HL-60 (cell line): ENCODE data around the gene AKT3.

ENCODE experiments used
- CTCF ChIP-seq: IDR thresholded peaks from one replicate; pipeline ENCODE4 v1.5.1; 2011; ENCODE audit warnings: low read length, control low read depth, inconsistent platforms; ENCODE audit not compliant: insufficient read depth
- GABPA ChIP-seq: IDR thresholded peaks from 2 replicates; pipeline ENCODE4 v1.6.1; 2012; ENCODE audit warnings: low read depth
- POLR2AphosphoS5 ChIP-seq: IDR thresholded peaks from 2 replicates; pipeline ENCODE4 v1.6.1; 2012; ENCODE audit warnings: low read depth
- REST ChIP-seq: IDR thresholded peaks from 2 replicates; pipeline ENCODE4 v1.6.1; 2012; ENCODE audit warnings: low read depth; ENCODE audit not compliant: insufficient replicate concordance
- SPI1 ChIP-seq: IDR thresholded peaks from 2 replicates; pipeline ENCODE4 v1.6.1; 2012; ENCODE audit warnings: low read depth, mild to moderate bottlenecking, borderline replicate concordance

- no peak for TF ChIP-seq REST
- TF ChIP-seq CTCF: no peak
- no peak for TF ChIP-seq POLR2AphosphoS5
- TF ChIP-seq GABPA: no peak
- no peak for TF ChIP-seq SPI1
Observed at GRCh38 chr1:243845888-243846287, 4.2 kb downstream of the AKT3 start.
